H1 (cell line): ENCODE results near the gene USP49. TPM values are rescaled to one million over a fixed set of nuclear protein-coding genes. Genes with fewer than 3 reads are reported as not detected.

Source experiments
- BCL11A ChIP-seq, 2 experiments: IDR thresholded peaks; one replicate each; pipeline ENCODE4 v1.6.1; 2011; ENCODE audit warnings: low read depth in 2 of 2, low read length in 2 of 2, mild to moderate bottlenecking in 2 of 2
- BRCA1 ChIP-seq: IDR thresholded peaks from 2 replicates; pipeline ENCODE4 v1.6.1; 2012; ENCODE audit warnings: low read depth, low read length, improper control_type of control experiment
- MAFK ChIP-seq: IDR thresholded peaks from 2 replicates; pipeline ENCODE4 v1.6.1; 2012; ENCODE audit warnings: low read depth, mild to moderate bottlenecking, improper control_type of control experiment, low read length
- POLR2A ChIP-seq, 2 experiments: IDR thresholded peaks; 1 replicate in 1 of 2; 2 replicates in 1 of 2; pipeline ENCODE4 v1.6.1; 2011; ENCODE audit warnings: low read depth in 2 of 2, low read length in 2 of 2, mild to moderate bottlenecking in 2 of 2; ENCODE audit errors: control extremely low read depth in 1 of 2
- SIX5 ChIP-seq: IDR thresholded peaks from 2 replicates; pipeline ENCODE4 v1.6.1; 2011; ENCODE audit warnings: mild to moderate bottlenecking, low read depth, low read length
- TBP ChIP-seq: IDR thresholded peaks from 2 replicates; pipeline ENCODE4 v1.6.1; 2011; ENCODE audit warnings: low read depth, low read length, improper control_type of control experiment
- polyA plus RNA-seq, 7 experiments: library from polyadenylated mRNA; depleted of rRNA in 3 of 7; stranded (reverse) in 5 of 7; unstranded in 2 of 7; fragments of >200 nt in 5 of 7; fragments of 200-250 nt in 2 of 7; gene quantifications; 1 replicate in 5 of 7; 2 replicates in 1 of 7; 4 replicates in 1 of 7; pipeline versions ENCODE4 v1.2.1 to v1.2.3, GENCODE V29; 2011 to 2013; ENCODE audit warnings: missing spikeins in 2 of 7, mixed read lengths in 2 of 7
- total RNA-seq: library from RNA; stranded (reverse); fragmentation: NEBNext Ultra II Directional; extraction: Animal tissue kit (Norgen Biotek cat#: 25700); gene quantifications from 2 replicates; pipeline ENCODE4 v1.2.1, GENCODE V29; 2021
- TF ChIP-seq, protein P1 (sequence below): fragments of 300-600 bp; sonication (generic); IDR thresholded peaks from 2 replicates; pipeline ENCODE4 v1.7.1; 2012; ENCODE audit warnings: low read length, moderate library complexity, mild to moderate bottlenecking, inconsistent platforms; ENCODE audit not compliant: insufficient replicate concordance

Gene USP49
- total and polyA plus RNA-seq, 2 of the 8 experiments (the other 6 are each of a cell fraction or from before 2014, with no cell fraction given), result 6.9 to 24.4 TPM

GRCh38 chr6:41937861-41938574 is 42.8 kb upstream of the USP49 start (continued):
- TF ChIP-seq, protein P1, sequence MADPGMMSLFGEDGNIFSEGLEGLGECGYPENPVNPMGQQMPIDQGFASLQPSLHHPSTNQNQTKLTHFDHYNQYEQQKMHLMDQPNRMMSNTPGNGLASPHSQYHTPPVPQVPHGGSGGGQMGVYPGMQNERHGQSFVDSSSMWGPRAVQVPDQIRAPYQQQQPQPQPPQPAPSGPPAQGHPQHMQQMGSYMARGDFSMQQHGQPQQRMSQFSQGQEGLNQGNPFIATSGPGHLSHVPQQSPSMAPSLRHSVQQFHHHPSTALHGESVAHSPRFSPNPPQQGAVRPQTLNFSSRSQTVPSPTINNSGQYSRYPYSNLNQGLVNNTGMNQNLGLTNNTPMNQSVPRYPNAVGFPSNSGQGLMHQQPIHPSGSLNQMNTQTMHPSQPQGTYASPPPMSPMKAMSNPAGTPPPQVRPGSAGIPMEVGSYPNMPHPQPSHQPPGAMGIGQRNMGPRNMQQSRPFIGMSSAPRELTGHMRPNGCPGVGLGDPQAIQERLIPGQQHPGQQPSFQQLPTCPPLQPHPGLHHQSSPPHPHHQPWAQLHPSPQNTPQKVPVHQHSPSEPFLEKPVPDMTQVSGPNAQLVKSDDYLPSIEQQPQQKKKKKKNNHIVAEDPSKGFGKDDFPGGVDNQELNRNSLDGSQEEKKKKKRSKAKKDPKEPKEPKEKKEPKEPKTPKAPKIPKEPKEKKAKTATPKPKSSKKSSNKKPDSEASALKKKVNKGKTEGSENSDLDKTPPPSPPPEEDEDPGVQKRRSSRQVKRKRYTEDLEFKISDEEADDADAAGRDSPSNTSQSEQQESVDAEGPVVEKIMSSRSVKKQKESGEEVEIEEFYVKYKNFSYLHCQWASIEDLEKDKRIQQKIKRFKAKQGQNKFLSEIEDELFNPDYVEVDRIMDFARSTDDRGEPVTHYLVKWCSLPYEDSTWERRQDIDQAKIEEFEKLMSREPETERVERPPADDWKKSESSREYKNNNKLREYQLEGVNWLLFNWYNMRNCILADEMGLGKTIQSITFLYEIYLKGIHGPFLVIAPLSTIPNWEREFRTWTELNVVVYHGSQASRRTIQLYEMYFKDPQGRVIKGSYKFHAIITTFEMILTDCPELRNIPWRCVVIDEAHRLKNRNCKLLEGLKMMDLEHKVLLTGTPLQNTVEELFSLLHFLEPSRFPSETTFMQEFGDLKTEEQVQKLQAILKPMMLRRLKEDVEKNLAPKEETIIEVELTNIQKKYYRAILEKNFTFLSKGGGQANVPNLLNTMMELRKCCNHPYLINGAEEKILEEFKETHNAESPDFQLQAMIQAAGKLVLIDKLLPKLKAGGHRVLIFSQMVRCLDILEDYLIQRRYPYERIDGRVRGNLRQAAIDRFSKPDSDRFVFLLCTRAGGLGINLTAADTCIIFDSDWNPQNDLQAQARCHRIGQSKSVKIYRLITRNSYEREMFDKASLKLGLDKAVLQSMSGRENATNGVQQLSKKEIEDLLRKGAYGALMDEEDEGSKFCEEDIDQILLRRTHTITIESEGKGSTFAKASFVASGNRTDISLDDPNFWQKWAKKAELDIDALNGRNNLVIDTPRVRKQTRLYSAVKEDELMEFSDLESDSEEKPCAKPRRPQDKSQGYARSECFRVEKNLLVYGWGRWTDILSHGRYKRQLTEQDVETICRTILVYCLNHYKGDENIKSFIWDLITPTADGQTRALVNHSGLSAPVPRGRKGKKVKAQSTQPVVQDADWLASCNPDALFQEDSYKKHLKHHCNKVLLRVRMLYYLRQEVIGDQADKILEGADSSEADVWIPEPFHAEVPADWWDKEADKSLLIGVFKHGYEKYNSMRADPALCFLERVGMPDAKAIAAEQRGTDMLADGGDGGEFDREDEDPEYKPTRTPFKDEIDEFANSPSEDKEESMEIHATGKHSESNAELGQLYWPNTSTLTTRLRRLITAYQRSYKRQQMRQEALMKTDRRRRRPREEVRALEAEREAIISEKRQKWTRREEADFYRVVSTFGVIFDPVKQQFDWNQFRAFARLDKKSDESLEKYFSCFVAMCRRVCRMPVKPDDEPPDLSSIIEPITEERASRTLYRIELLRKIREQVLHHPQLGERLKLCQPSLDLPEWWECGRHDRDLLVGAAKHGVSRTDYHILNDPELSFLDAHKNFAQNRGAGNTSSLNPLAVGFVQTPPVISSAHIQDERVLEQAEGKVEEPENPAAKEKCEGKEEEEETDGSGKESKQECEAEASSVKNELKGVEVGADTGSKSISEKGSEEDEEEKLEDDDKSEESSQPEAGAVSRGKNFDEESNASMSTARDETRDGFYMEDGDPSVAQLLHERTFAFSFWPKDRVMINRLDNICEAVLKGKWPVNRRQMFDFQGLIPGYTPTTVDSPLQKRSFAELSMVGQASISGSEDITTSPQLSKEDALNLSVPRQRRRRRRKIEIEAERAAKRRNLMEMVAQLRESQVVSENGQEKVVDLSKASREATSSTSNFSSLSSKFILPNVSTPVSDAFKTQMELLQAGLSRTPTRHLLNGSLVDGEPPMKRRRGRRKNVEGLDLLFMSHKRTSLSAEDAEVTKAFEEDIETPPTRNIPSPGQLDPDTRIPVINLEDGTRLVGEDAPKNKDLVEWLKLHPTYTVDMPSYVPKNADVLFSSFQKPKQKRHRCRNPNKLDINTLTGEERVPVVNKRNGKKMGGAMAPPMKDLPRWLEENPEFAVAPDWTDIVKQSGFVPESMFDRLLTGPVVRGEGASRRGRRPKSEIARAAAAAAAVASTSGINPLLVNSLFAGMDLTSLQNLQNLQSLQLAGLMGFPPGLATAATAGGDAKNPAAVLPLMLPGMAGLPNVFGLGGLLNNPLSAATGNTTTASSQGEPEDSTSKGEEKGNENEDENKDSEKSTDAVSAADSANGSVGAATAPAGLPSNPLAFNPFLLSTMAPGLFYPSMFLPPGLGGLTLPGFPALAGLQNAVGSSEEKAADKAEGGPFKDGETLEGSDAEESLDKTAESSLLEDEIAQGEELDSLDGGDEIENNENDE, result no peak
- TF ChIP-seq BRCA1 (no peak), POLR2A (IDR thresholded peaks at IDR 0.05; ENCODE audit: control extremely low read depth in 1 of 2, low read depth in 2 of 2, low read length in 2 of 2) (no peak), BCL11A (IDR thresholded peaks at IDR 0.05; ENCODE audit: low read depth in 2 of 2, low read length in 2 of 2) (no peak), SIX5 (no peak), TBP (no peak), MAFK (no peak)
- TF ChIP-seq, all 59 proteins: peak for 0
